HL-60/S4 (cell line): ENCODE data around the gene OR6S1.
"Not testable (repeated sequence)": the region's sequence is repeated elsewhere in the genome, so short reads cannot be mapped to it uniquely, and the experiment has no call there.

ENCODE experiments used
- in situ Hi-C: fragments of 300-500 bp; cut with MboI; formaldehyde crosslinking; loops from 2 replicates; pipeline ENCODE4 v1.14.3; 2022; ENCODE audit warnings: low sequenced_read_pairs

Gene OR6S1

DNA sequence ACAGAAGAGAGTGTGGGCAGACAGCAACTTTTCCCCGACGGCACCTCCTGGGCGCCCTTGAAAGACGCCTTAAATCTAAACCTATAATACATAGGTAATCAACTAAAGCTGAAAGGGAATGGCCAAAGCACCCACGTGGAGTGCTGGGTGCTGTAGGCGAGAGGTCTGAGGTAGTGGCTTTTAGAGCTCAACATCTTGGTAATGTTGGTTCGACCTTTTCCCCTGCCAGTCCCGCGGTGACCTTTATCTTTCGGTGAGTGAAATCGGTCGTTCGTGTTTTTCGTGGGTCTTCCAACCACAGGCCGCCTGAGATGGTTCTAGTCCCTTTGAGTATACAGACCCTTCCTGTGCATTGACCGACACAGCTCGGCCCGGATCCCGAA lies 9.1 kb downstream of the OR6S1 start:
- in situ Hi-C loops, result no loop called here

DNA sequence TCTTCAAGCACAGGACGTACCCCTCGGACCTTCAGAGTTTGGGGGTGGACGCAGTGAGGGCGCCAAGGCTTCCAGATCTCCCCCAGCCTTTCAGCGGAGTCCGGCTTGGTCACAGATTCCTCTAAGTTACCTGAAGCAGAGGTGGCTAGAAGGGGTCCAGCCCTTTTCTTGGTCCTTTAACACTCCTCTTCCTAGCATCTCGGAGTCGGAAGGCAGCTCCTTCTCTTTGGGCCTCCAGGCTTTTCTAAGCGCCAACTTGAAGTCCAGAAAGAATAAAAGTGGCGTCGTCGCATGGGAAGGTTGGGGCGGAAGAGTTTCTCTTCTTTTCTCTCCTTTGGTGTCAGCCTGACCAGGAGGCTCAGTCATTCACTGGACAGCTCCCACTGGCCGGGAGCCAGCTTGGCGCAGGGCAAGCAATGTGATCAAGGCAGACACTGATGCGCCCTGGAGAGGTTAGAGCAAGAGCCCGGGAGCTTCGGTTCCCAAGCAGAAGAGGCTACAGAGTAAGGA lies 9.6 kb downstream of the OR6S1 start:
- in situ Hi-C loops, result no loop called here

DNA sequence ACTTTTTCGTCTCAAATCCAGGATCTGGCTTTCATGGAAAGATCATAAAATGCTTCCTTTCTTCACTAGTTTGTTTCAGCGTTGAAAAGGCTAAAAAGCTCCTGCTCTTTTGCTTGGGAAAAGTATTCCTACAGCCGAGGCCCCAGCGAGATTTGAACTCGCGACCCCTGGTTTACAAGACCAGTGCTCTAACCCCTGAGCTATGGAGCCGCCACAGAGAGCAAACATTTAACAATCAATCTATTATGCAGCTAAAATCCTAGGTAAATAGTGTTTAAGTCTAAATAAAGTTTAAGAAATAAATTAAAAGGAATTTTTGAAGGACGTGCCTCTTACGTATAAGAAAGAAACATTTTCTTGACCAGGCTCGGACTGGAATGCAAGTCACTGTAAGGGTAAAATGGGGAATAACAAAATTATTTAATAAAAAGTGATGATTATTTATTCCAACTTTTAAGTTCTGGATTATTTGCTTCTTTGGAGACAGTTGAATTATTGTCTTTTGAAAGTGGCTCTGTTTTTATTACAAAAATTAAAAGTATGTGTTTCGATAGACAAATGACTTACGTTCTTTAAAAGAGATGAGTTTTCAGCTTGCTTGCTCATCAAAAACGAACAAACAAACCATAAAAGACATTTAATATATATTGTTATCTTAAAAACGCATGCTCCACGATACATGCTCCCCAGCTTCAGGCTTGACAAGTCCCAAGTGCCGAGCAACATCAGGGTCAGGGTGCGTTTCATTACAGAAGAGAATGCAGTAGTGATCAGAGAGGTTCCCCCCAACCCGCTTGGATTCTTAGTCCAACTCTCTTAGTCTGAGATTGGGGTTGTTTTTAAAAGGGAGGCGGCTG lies 10.2 kb downstream of the OR6S1 start:
- in situ Hi-C loops, result no loop called here

- in situ Hi-C loops, result no loop called here
These were observed 11.0 kb downstream of the OR6S1 start for GRCh38 chr14:20630340-20631022.

GRCh38 chr14:20628063-20628854 lies 13.2 kb downstream of the OR6S1 start:
- in situ Hi-C loops, result loop anchor here (5.0 kb wide), 1 partner anchor 34 kb away; no protein-coding TSS in a partner anchor

DNA sequence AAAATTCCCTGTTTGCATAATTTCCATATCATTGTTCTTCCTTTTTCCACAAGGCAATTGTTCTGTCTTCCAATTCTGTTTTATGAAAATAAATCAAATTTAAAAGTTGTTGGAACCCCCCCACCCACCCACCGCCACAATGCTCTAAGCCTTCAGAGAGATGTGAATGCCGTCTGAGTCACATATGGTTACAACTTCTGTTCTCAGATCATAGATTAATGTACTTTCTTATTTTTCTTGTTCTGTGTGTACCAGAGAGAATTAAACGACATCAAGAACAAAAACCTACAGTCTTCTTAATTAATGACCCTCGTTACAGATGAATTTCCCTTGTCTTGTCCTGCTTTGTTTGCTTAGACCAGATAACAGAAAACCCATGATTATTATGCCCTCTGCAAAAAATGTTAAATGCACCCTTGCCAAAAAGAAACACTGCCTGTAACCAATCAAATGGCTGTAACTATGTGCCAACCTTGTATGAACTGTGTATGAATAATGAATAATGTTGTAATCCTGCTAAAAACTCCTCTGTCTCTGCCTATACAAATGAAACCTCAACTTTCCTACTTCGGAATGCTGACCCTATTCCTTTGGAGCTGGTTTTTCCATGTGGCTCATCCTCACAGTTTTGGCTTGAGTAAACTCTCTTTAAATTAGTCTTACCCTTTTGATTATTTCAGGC lies 14.0 kb downstream of the OR6S1 start:
- in situ Hi-C loops, result loop anchor here (5.0 kb wide), 1 partner anchor 35 kb away; no protein-coding TSS in a partner anchor

DNA sequence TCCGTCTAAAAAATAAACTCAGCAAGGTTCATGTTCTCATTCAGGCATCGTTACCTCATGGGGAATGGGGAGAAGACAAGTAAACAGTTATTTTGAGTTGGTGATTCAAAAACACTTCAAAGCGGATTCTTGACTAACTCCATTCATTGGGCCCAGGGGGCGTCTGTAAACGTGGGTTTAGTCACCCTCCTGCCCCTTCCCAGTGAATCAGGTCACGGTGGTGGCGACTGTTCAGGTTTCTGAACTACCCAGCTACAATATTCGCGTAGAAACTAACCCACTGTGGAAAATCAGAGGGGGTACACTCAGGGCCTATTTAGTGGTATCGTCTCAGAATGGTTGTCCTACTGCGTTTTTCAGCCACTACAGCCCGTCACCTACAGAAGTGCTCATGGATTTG lies 15.2 kb downstream of the OR6S1 start:
- in situ Hi-C loops, result loop anchor here (5.0 kb wide), 1 partner anchor 36 kb away; no protein-coding TSS in a partner anchor

DNA sequence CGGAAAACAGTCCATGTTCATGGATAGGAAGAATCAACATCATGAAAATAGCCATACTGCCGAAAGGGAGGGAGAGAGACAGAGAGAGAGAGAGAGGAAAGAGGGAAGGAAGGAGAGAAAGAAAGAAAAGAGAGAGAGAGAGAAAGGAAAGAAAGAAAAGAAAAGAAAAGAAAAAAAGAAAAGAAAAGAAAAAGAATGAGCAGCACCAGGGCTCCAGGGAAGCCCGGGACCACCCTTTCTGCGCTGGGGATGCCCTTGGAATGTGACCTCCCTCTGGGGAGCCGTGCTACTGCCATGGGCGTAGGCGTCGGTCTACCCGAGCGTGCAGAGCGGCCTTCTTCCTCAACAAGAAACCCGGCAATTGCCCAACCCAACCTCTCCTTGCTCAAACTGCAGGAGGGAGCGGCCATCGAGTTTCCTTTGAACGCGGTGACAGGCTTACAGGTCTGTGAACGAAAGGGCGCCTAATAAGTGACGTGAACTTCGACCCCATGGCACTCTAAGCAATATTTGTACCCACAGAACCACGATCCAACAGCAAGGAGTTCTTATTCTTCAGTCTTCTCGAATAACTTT lies 16.9 kb downstream of the OR6S1 start:
- in situ Hi-C loops, result loop anchor here (5.0 kb wide), 1 partner anchor 38 kb away; no protein-coding TSS in a partner anchor

DNA sequence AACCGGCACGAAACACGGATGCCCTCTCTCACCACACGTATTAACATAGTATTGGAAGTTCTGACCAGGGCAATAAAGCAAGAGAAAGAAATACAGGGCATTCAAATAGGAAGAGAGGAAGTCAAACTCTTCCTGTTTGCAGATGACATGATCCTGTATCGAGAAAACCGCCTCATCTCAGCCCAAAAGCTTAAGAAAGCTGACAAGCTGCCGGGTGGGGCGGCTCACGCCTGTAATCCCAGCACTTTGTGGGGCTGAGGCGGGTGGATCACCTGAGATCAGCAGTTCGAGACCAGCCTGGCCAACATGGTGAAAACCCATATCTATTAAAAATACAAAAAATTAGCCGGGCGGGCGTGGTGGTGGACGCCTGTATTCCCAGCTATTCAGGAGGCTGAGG lies 17.7 kb downstream of the OR6S1 start:
- in situ Hi-C loops, result no loop called here

GRCh38 chr14:20622816-20623291 lies 18.6 kb downstream of the OR6S1 start:
- in situ Hi-C loops, result no loop called here

GRCh38 chr14:20620798-20621478 lies 20.6 kb downstream of the OR6S1 start:
- in situ Hi-C loops, result no loop called here

GRCh38 chr14:20619688-20620087 lies 21.8 kb downstream of the OR6S1 start:
- in situ Hi-C loops, result not testable (repeated sequence)

DNA sequence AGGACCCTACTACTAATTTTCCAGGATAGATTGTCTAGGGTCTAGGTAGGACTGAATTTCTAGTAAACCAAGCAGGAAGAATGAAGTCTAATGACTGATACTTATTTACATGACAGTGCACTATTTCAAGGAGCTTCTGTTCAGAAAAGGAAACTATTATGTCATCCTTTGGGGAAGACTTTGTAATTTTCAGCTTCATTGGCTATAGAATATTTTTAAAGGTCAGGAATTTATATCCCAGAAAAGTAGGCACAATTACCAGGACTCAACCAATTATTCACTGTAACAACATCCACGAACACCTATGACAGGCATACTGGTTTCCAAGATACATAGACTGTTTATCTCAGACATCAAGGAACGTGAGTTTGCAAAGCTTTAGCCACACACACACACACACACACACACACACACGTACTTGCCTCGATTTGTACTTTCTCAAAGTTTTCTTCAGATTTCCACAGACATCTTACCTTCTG lies 23.2 kb downstream of the OR6S1 start:
- in situ Hi-C loops, result no loop called here

GRCh38 chr14:20617138-20618003 lies 24.1 kb downstream of the OR6S1 start:
- in situ Hi-C loops, result no loop called here

GRCh38 chr14:20615996-20616395 lies 25.5 kb downstream of the OR6S1 start:
- in situ Hi-C loops, result no loop called here

- in situ Hi-C loops, result loop anchor here (5.0 kb wide), 2 partner anchors 73 to 282 kb away; partner anchors contain the start of genes ANG and CCNB1IP1
These were observed 27.3 kb downstream of the OR6S1 start for GRCh38 chr14:20614038-20614840.
